MCF 10A (cell line): ENCODE results near the gene COL23A1. TPM values are rescaled to one million over a fixed set of nuclear protein-coding genes. Genes with fewer than 3 reads are reported as not detected.
A peak's percentile ranks its signal among the peaks of the same experiment; 100 is the strongest.

Source experiments
- BruUV-seq: library from RNA; stranded (reverse); fragments of 400-500 nt; replicated peaks from 2 replicates; lab custom pipeline; 2021; lab: Mats Ljungman, UMichigan
- CTCF ChIA-PET: fragments of 300-600 bp; sonication (Branson Sonifier 250); formaldehyde crosslinking; extraction: SDS; loops from one replicate; lab custom pipeline; 2021; ENCODE audit warnings: antibody characterized with exemption, inconsistent platforms; lab: Yijun Ruan, JAX
- POLR2A ChIA-PET: fragments of 300-600, 350-650 bp; sonication (Branson Sonifier 250); formaldehyde crosslinking; extraction: SDS; loops from one replicate; lab custom pipeline; 2020; ENCODE audit warnings: antibody characterized with exemption, inconsistent platforms; lab: Yijun Ruan, JAX
- DNase-seq: peaks from one replicate; pipeline ENCODE4 v3.0.0-alpha.2; 2018; ENCODE audit not compliant: unreplicated experiment
- H3K27ac Mint-ChIP-seq: one replicate; pipeline ENCODE4 v1.8.0; 2022; ENCODE audit warnings: mild to moderate bottlenecking, low read depth, mixed read lengths; ENCODE audit not compliant: unreplicated experiment
- H3K27me3 Mint-ChIP-seq: one replicate; pipeline ENCODE4 v1.8.0; 2022; ENCODE audit warnings: mixed read lengths; ENCODE audit not compliant: insufficient read depth, unreplicated experiment
- H3K36me3 Mint-ChIP-seq: one replicate; pipeline ENCODE4 v1.8.0; 2022; ENCODE audit warnings: mild to moderate bottlenecking, moderate library complexity, mixed read lengths; ENCODE audit not compliant: insufficient read depth, unreplicated experiment
- H3K4me1 Mint-ChIP-seq: one replicate; pipeline ENCODE4 v1.8.0; 2022; ENCODE audit warnings: mixed read lengths; ENCODE audit not compliant: insufficient read depth, unreplicated experiment
- H3K4me3 Mint-ChIP-seq: one replicate; pipeline ENCODE4 v1.8.0; 2022; ENCODE audit warnings: mild to moderate bottlenecking, moderate library complexity, mixed read lengths; ENCODE audit not compliant: unreplicated experiment
- H3K9me3 Mint-ChIP-seq: one replicate; pipeline ENCODE4 v1.8.0; 2022; ENCODE audit warnings: mixed read lengths; ENCODE audit not compliant: unreplicated experiment
- intact Hi-C: fragments of 100-400 bp; cut with micrococcal nuclease; formaldehyde crosslinking; loops from 2 replicates; pipeline ENCODE4 v1.14.1; 2022
- total RNA-seq: library from RNA; stranded (reverse); gene quantifications from 2 replicates; pipeline ENCODE4 v1.2.3, GENCODE V29; 2022
- TF ChIP-seq, protein P1 (sequence below): fragments of 200-600 bp; IDR thresholded peaks from one replicate; pipeline ENCODE4 v1.8.0; 2022; ENCODE audit warnings: antibody characterized with exemption, mild to moderate bottlenecking; ENCODE audit not compliant: unreplicated experiment

Gene COL23A1
- total RNA-seq, 1 experiment from 2014 or later: not detected

DNA sequence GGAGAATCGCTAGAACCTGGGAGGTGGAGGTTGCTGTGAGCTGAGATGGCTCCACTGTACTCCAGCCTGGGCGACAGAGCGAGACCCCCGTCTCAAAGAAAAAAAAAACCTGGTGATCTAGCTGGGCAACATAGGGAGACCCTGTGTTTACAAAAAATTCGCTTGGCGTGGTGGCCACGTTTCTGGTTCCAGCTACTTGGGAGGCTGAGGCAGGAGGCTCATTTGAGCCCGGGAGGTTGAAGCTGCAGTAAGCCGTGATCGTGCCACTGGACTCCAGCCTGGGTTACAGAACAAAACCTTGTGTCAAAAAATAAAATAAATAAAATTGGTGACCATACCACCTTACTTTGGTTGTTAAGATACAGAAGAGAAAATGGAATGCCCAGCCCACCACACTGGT is 387.7 kb downstream of the COL23A1 start:
- POLR2A ChIA-PET: interaction anchor here (0.6 to 1.2 kb wide), 3 partner anchors 13 to 1067 kb away, joined by 3 read pairs; no protein-coding TSS in a partner anchor
- no peak for DNase-seq
- peak overlapping the region; percentile 25 for H3K4me3 Mint-ChIP-seq
- peaks cover 35% of the 10 kb centered on the region for H3K36me3 Mint-ChIP-seq
- no peaks in the 10 kb centered on the region for H3K9me3 Mint-ChIP-seq
- TF ChIP-seq, protein P1, sequence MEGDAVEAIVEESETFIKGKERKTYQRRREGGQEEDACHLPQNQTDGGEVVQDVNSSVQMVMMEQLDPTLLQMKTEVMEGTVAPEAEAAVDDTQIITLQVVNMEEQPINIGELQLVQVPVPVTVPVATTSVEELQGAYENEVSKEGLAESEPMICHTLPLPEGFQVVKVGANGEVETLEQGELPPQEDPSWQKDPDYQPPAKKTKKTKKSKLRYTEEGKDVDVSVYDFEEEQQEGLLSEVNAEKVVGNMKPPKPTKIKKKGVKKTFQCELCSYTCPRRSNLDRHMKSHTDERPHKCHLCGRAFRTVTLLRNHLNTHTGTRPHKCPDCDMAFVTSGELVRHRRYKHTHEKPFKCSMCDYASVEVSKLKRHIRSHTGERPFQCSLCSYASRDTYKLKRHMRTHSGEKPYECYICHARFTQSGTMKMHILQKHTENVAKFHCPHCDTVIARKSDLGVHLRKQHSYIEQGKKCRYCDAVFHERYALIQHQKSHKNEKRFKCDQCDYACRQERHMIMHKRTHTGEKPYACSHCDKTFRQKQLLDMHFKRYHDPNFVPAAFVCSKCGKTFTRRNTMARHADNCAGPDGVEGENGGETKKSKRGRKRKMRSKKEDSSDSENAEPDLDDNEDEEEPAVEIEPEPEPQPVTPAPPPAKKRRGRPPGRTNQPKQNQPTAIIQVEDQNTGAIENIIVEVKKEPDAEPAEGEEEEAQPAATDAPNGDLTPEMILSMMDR: no peak
- H3K27ac Mint-ChIP-seq: no peak overlapping the region
- H3K27me3 Mint-ChIP-seq: no peaks in the 10 kb centered on the region
- peaks cover 38% of the 10 kb centered on the region for H3K4me1 Mint-ChIP-seq
- no TSS peak for BruUV-seq
- intact Hi-C loops: no loop called here
- CTCF ChIA-PET: interaction anchor here (0.6 to 1.2 kb wide), 4 partner anchors 10 to 1556 kb away, joined by 3 to 5 read pairs (median 4); no protein-coding TSS in a partner anchor

DNA sequence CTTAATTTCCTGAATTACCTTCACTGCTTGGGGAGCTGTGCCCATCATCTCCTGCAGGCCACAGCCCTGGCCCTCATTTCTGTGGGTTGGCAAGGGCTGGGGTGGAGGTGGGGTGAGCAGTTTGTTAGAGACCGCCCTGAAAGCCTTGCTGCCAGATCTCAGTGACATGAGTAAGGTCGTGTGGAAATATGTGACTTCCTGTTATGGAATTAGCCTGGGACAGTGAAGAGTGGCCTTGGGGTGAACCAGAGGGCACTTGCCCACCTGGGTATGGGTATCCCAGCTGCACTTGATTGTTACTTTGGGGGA is 388.3 kb downstream of the COL23A1 start:
- peaks cover 32% of the 10 kb centered on the region for H3K4me1 Mint-ChIP-seq
- TF ChIP-seq, protein P1: no peak
- DNase-seq: no peak
- H3K27ac Mint-ChIP-seq: no peak overlapping the region
- no peaks in the 10 kb centered on the region for H3K27me3 Mint-ChIP-seq
- ChIA-PET CTCF (interaction anchor here (0.6 to 1.2 kb wide), 7 partner anchors 10 to 1557 kb away, joined by 3 to 5 read pairs (median 4); no protein-coding TSS in a partner anchor), POLR2A (interaction anchor here (0.6 to 3.1 kb wide), 6 partner anchors 11 to 1357 kb away, joined by 3 to 34 read pairs (median 3); no protein-coding TSS in a partner anchor)
- H3K36me3 Mint-ChIP-seq: peaks cover 28% of the 10 kb centered on the region
- H3K4me3 Mint-ChIP-seq: no peak overlapping the region
- BruUV-seq: no TSS peak
- no peaks in the 10 kb centered on the region for H3K9me3 Mint-ChIP-seq
- intact Hi-C loops: no loop called here

DNA sequence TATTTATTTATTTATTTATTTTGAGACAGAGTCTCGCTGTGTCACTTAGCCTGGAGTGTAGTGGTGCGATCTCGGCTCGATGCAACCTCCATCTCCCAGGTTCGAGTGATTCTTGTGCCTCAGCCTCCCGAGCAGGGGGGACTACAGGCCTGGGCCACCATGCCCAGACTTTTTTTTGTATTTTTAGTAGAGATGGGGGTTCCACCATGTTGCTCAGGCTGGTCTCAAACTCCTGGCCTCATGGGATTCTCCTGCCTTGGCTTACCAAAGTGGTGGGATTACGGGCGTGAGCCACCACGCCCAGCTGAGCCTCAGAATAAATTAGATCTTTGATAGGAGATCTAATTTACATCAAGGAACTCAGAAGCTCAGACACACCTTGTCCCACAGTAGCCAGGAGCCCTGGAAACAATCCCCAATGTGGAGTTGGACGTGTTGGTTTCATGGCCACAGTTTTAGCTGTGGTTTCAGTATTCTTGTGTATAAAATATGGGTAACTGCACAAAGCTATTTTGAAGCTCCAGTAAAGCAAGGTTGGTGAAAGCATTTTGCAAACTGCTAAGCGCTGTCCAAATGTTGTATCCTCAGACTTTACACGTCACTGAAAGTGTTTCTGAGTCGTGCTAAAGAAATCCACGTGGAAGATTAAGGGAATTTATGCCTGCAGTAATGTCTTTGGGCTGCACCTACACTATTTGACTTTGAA is 388.8 kb downstream of the COL23A1 start:
- peaks cover 28% of the 10 kb centered on the region for H3K4me1 Mint-ChIP-seq
- H3K36me3 Mint-ChIP-seq: peaks cover 23% of the 10 kb centered on the region
- H3K27me3 Mint-ChIP-seq: no peaks in the 10 kb centered on the region
- ChIA-PET CTCF (interaction anchor here (0.6 to 1.2 kb wide), 6 partner anchors 17 to 594 kb away, joined by 3 to 5 read pairs (median 3); no protein-coding TSS in a partner anchor), POLR2A (interaction anchor here (0.6 to 3.1 kb wide), 8 partner anchors 10 to 1358 kb away, joined by 3 to 34 read pairs (median 4); partner anchors contain the start of gene NHP2)
- BruUV-seq: no TSS peak
- H3K4me3 Mint-ChIP-seq: no peak overlapping the region
- H3K27ac Mint-ChIP-seq: no peak overlapping the region
- TF ChIP-seq, protein P1: no peak
- DNase-seq: no peak
- H3K9me3 Mint-ChIP-seq: no peaks in the 10 kb centered on the region
- intact Hi-C loops: no loop called here
